Measurements from ENCODE around the gene TTC7B. TPM values are rescaled to one million over a fixed set of nuclear protein-coding genes. Genes with fewer than 3 reads are reported as not detected.

The TTC7B gene
- total and polyA plus RNA-seq, 2 experiments from 2014 or later, result 5.2 to 28.2 TPM

- no peak overlapping the region for H3K4me2 ChIP-seq (ENCODE audit: unreplicated experiment)
- H3K4me1 ChIP-seq (ENCODE audit: insufficient read depth), result no peaks in the 10 kb centered on the region
- DNase-seq, result no peak
- no peaks in the 10 kb centered on the region for H3K9me2 ChIP-seq (ENCODE audit: insufficient read depth)
- H3K4me3 ChIP-seq, result no peak overlapping the region
- in situ Hi-C loops (cut with MboI), result no loop called here
- no peak overlapping the region for H3K9ac ChIP-seq
- H3K27ac ChIP-seq, result no peak overlapping the region
- no peak for TF ChIP-seq EZH2phosphoT487 (IDR thresholded peaks at IDR 0.05; ENCODE audit: insufficient read depth, low read depth)
- TF ChIP-seq EZH2 (IDR thresholded peaks at IDR 0.05; ENCODE audit: insufficient read depth, poor library complexity, severe bottlenecking), result no peak
- no peaks in the 10 kb centered on the region for H3K27me3 ChIP-seq (replicated peaks; ENCODE audit: insufficient read depth)
- no peaks in the 10 kb centered on the region for H3F3A ChIP-seq (ENCODE audit: insufficient read depth)
- no peaks in the 10 kb centered on the region for H4K20me1 ChIP-seq (ENCODE audit: insufficient read depth)
- WGBS, 2 experiments (ENCODE audit: low coverage in 1 of 2, low lambda C conversion rate in 2 of 2, missing lambda C conversion rate in 2 of 2), result 70 to 82% methylated on average over 4 of the region's 4 CpGs
- no peaks in the 10 kb centered on the region for H3K9me3 ChIP-seq (ENCODE audit: low read depth)
- no peak overlapping the region for H2AFZ ChIP-seq
- H3K36me3 ChIP-seq (ENCODE audit: low read depth), result no peaks in the 10 kb centered on the region
- H3K79me2 ChIP-seq (ENCODE audit: insufficient read depth), result no peaks in the 10 kb centered on the region
These were observed 275.8 kb downstream of the TTC7B start for GRCh38 chr14:90540437-90540836.

GRCh38 chr14:90539996-90540395 is 276.2 kb downstream of the TTC7B start:
- TF ChIP-seq EZH2 (IDR thresholded peaks at IDR 0.05; ENCODE audit: insufficient read depth, poor library complexity, severe bottlenecking) (no peak), EZH2phosphoT487 (IDR thresholded peaks at IDR 0.05; ENCODE audit: insufficient read depth, low read depth) (no peak)
- in situ Hi-C loops (cut with MboI), result no loop called here
- H3K9me3 ChIP-seq (ENCODE audit: low read depth), result no peaks in the 10 kb centered on the region

GRCh38 chr14:90539496-90539775 is 276.8 kb downstream of the TTC7B start:
- Histone ChIP-seq H3K4me2 (ENCODE audit: unreplicated experiment) (no peak overlapping the region), H3K9ac (no peak overlapping the region), H3K27me3 (replicated peaks; ENCODE audit: insufficient read depth) (no peaks in the 10 kb centered on the region), H3K36me3 (ENCODE audit: low read depth) (no peaks in the 10 kb centered on the region), H4K20me1 (ENCODE audit: insufficient read depth) (no peaks in the 10 kb centered on the region), H3K9me2 (ENCODE audit: insufficient read depth) (no peaks in the 10 kb centered on the region), H3K9me3 (ENCODE audit: low read depth) (no peaks in the 10 kb centered on the region), H2AFZ (no peak overlapping the region), H3K4me3 (no peak overlapping the region), H3K4me1 (ENCODE audit: insufficient read depth) (no peaks in the 10 kb centered on the region), H3K27ac (no peak overlapping the region), H3K79me2 (ENCODE audit: insufficient read depth) (no peaks in the 10 kb centered on the region), H3F3A (ENCODE audit: insufficient read depth) (no peaks in the 10 kb centered on the region)
- in situ Hi-C loops (cut with MboI), result no loop called here
- TF ChIP-seq EZH2 (IDR thresholded peaks at IDR 0.05; ENCODE audit: insufficient read depth, poor library complexity, severe bottlenecking) (no peak), EZH2phosphoT487 (IDR thresholded peaks at IDR 0.05; ENCODE audit: insufficient read depth, low read depth) (no peak)
- 87 to 95% methylated on average over 3 of the region's 3 CpGs for WGBS, 2 experiments (ENCODE audit: low coverage in 1 of 2, low lambda C conversion rate in 2 of 2, missing lambda C conversion rate in 2 of 2)
- no peak for DNase-seq

More at GRCh38 chr14:90539996-90540395, 276.2 kb downstream of the TTC7B start:
- DNase-seq, result no peak
- Histone ChIP-seq H2AFZ (no peak overlapping the region), H3K79me2 (ENCODE audit: insufficient read depth) (no peaks in the 10 kb centered on the region), H3K27ac (no peak overlapping the region), H3K4me1 (ENCODE audit: insufficient read depth) (no peaks in the 10 kb centered on the region), H3K9ac (no peak overlapping the region), H3K36me3 (ENCODE audit: low read depth) (no peaks in the 10 kb centered on the region), H3F3A (ENCODE audit: insufficient read depth) (no peaks in the 10 kb centered on the region), H3K9me2 (ENCODE audit: insufficient read depth) (no peaks in the 10 kb centered on the region), H4K20me1 (ENCODE audit: insufficient read depth) (no peaks in the 10 kb centered on the region), H3K4me3 (no peak overlapping the region), H3K27me3 (replicated peaks; ENCODE audit: insufficient read depth) (no peaks in the 10 kb centered on the region), H3K4me2 (ENCODE audit: unreplicated experiment) (no peak overlapping the region)
- 85 to 90% methylated on average over 12 of the region's 12 CpGs for WGBS, 2 experiments (ENCODE audit: low coverage in 1 of 2, low lambda C conversion rate in 2 of 2, missing lambda C conversion rate in 2 of 2)

- Histone ChIP-seq H3K9ac (no peak overlapping the region), H4K20me1 (ENCODE audit: insufficient read depth) (no peaks in the 10 kb centered on the region), H2AFZ (no peak overlapping the region), H3K79me2 (ENCODE audit: insufficient read depth) (no peaks in the 10 kb centered on the region), H3K27ac (no peak overlapping the region), H3K36me3 (ENCODE audit: low read depth) (no peaks in the 10 kb centered on the region), H3K4me3 (no peak overlapping the region), H3K9me3 (ENCODE audit: low read depth) (no peaks in the 10 kb centered on the region), H3K4me2 (ENCODE audit: unreplicated experiment) (no peak overlapping the region), H3K27me3 (replicated peaks; ENCODE audit: insufficient read depth) (no peaks in the 10 kb centered on the region), H3K4me1 (ENCODE audit: insufficient read depth) (no peaks in the 10 kb centered on the region), H3K9me2 (ENCODE audit: insufficient read depth) (no peaks in the 10 kb centered on the region), H3F3A (ENCODE audit: insufficient read depth) (no peaks in the 10 kb centered on the region)
- DNase-seq, result no peak
- TF ChIP-seq EZH2 (IDR thresholded peaks at IDR 0.05; ENCODE audit: insufficient read depth, poor library complexity, severe bottlenecking), result no peak
- no peak for TF ChIP-seq EZH2phosphoT487 (IDR thresholded peaks at IDR 0.05; ENCODE audit: insufficient read depth, low read depth)
- in situ Hi-C loops (cut with MboI), result no loop called here
- WGBS, 2 experiments (ENCODE audit: low coverage in 1 of 2, low lambda C conversion rate in 2 of 2, missing lambda C conversion rate in 2 of 2), result 85 to 90% methylated on average over 13 of the region's 13 CpGs
These were observed 277.3 kb downstream of the TTC7B start for GRCh38 chr14:90538716-90539495.
